Occipital lobe (tissue), 2 donors: ENCODE measurements around the gene GBF1. TPM values are rescaled to one million over a fixed set of nuclear protein-coding genes. Genes with fewer than 3 reads are reported as not detected.
A peak's percentile ranks its signal among the peaks of the same experiment; 100 is the strongest.

ENCODE experiments used
- DNase-seq: peaks from one replicate; lab custom pipeline; 2025; lab: John Stamatoyannopoulos, UW
- total RNA-seq: library from RNA; depleted of rRNA; stranded (reverse); fragments of >200 nt; gene quantifications from one replicate; pipeline ENCODE4 v1.2.3, GENCODE V29; 2014

Gene GBF1
- total RNA-seq, 1 donor from 2014 or later, result 16.5 TPM

GRCh38 chr10:102266670-102267069, 21.3 kb downstream of the GBF1 start:
- no peak for DNase-seq

- DNase-seq, result no peak
Observed at GRCh38 chr10:102267748-102268147, 22.4 kb downstream of the GBF1 start.

GRCh38 chr10:102268375-102268888, 23.1 kb downstream of the GBF1 start:
- no peak for DNase-seq

DNA sequence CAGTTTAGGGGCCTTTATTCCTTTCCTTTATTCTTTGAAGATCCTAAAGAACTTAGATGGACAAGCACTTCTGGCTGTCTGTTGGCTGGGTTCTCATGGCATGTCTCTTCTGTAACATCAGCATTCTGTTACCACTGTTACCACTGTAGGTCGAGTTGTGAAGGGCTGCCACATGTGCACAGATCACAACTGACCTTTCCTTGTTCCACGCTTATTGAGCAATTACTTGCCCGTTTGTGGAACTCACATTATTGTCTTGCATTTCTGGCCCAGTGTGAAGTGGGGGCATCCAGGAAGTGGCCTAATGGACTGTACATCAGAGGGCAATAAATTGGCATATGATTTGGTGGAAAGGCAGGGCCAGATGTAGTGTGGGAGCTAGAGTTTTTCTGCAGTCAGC, 23.7 kb downstream of the GBF1 start:
- no peak for DNase-seq

GRCh38 chr10:102274062-102274461, 28.7 kb downstream of the GBF1 start:
- DNase-seq, result no peak

DNA sequence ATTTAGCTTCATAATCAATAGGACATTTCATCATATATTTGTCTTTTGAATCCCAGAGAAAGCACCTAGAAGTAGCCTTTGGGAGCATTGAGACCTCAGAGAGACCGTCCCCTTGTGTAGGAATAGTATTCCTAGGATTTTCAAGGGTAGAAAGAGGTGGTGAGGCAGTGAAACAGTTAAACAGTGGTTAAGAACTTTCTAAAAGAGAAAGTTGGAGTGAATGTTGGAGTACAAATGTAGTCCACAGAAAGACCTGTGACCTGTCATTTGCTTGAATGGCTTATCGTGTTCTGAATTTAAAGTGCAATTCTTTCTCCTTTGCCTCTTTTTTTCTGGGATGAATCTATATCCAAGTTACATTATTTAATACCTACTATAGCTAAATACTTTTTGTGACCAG, 30.0 kb downstream of the GBF1 start:
- no peak for DNase-seq

DNA sequence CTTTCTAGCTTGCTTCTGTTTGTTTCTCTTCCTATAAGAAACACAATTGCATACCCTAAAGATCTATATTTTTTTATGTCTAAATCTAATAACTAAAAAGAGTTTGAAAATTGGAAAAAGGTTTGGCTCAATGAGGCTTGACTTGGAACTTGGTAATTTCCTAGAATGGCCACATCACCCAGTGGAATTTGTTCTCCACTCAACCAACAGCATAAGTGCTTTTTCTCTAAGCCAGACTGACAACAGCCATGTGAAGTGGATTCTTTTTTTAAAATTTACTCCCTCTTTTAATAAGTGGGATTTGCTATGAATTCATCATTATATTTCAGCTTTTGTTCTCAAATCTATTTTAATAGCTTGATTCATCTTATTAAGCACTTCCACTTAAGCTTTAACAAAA, 33.8 kb downstream of the GBF1 start:
- DNase-seq, result no peak

GRCh38 chr10:102280397-102281101, 35.2 kb downstream of the GBF1 start:
- peak; percentile 11 for DNase-seq

- DNase-seq, result no peak
Observed at GRCh38 chr10:102281102-102281487, 35.8 kb downstream of the GBF1 start.

GRCh38 chr10:102283488-102283887, 38.2 kb downstream of the GBF1 start:
- no peak for DNase-seq

DNA sequence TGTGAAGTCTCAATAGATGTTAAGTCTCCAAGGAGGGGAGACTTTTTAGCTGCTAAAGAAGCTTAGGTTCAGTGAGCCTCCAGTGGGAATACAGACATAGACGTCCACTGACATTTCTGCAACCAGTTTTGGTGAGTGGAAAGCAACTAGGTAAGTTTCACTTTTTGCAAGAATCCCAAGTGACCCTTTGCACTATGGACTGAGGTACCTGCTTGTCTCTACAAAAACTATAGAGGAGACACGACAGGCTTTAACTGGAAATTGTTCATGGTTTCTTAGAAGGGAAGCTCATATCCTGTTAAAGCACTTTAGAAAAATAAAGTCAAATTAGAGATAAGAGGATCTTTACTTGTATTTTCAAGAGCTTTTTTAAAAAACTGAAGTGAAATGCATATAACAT, 38.6 kb downstream of the GBF1 start:
- no peak for DNase-seq

- no peak for DNase-seq
Observed at GRCh38 chr10:102284531-102284930, 39.2 kb downstream of the GBF1 start.

GRCh38 chr10:102285133-102285532, 39.8 kb downstream of the GBF1 start:
- no peak for DNase-seq

GRCh38 chr10:102286216-102286615, 40.9 kb downstream of the GBF1 start:
- no peak for DNase-seq

- no peak for DNase-seq
Observed at GRCh38 chr10:102287538-102287937, 42.2 kb downstream of the GBF1 start.

DNA sequence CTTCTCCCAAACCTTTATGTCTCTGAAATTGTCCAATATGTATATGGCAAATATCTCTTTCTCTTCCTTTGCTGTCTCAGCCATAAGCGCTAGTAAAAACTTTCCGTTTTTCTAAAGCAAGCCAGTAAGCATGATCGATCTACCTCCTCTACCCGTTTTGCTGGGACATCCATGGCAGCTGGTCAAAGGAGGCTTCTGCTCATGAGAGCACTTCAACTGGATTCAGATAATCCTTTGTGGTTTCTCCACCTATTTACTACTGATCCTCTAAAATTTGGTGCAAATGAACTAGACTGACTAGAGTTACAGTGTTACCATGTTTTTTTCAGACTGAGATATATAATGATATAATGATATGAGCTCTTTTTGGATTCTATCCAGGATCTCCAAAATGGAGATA, 42.7 kb downstream of the GBF1 start:
- no peak for DNase-seq

DNA sequence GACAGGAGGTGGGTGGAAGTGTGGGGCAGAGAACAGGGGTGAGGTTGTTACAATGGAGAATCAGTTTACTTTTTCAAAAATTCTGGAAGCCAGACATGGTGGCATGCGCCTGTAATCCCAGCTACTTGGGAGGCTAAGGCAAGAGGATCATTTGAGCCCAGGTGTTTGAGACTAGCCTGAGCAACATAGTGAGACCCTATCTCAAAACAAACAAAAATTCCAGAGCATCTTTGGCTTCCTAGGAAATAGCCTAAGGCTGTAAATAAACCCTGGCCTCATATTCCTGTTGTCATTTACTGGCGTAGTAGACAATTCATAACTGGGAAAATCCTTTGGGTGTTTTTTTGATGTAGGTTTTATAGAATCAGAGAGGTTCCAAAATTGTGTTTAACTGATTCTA, 44.0 kb downstream of the GBF1 start:
- DNase-seq, result no peak

- no peak for DNase-seq
Observed at GRCh38 chr10:102289840-102290239, 44.5 kb downstream of the GBF1 start.

GRCh38 chr10:102291221-102291905, 46.0 kb downstream of the GBF1 start:
- no peak for DNase-seq

GRCh38 chr10:102297101-102297500, 51.8 kb downstream of the GBF1 start:
- DNase-seq, result no peak

DNA sequence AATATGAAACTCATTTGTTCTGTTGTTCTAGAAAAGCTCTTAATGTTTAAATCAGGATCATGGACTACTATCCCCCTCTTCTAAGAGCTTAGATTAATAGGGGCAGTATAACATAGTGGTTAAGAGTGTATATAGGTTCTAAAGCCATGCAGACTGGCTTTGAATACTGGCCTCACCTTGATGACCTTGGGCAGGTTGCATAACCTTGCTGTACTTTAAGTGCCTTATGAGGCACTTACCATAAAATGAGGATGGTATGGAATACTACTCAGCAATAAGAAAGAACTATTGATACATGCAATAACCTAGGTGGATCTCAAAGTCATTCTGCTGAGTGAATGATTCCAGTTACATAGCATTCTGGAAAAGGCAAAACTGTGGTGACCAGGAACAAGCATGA, 53.6 kb downstream of the GBF1 start:
- DNase-seq, result no peak

- no peak for DNase-seq
Observed at GRCh38 chr10:102299873-102300272, 54.5 kb downstream of the GBF1 start.

DNA sequence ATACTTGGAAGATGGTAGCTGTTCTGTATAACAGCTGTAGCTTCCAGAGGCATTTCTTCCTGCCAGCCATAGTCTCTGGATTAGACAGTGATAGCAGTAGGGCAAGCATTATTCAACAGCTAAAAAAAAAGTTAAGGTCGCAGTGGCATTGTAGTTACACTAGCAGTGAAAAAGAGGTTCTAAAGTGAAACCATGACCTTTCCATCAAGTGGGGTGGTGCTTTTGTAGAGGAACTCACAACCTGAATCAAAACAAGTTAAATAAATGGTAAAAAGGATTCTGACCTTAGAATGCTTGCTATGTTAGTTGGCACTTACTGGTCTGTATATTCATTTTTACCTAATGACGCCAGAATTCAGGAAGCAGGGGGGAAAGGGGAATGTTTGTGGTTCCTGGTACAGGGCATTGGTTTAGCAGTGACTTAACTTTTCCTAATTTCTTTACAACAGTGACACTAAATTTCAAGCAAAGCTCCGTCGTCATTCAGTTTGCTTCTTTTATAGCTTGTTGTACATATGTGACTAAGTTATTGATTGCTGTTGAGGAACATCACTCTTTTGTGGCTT, 55.0 kb downstream of the GBF1 start:
- no peak for DNase-seq
